ENCODE measurements around the gene PIP5K1A.

The PIP5K1A gene

DNA sequence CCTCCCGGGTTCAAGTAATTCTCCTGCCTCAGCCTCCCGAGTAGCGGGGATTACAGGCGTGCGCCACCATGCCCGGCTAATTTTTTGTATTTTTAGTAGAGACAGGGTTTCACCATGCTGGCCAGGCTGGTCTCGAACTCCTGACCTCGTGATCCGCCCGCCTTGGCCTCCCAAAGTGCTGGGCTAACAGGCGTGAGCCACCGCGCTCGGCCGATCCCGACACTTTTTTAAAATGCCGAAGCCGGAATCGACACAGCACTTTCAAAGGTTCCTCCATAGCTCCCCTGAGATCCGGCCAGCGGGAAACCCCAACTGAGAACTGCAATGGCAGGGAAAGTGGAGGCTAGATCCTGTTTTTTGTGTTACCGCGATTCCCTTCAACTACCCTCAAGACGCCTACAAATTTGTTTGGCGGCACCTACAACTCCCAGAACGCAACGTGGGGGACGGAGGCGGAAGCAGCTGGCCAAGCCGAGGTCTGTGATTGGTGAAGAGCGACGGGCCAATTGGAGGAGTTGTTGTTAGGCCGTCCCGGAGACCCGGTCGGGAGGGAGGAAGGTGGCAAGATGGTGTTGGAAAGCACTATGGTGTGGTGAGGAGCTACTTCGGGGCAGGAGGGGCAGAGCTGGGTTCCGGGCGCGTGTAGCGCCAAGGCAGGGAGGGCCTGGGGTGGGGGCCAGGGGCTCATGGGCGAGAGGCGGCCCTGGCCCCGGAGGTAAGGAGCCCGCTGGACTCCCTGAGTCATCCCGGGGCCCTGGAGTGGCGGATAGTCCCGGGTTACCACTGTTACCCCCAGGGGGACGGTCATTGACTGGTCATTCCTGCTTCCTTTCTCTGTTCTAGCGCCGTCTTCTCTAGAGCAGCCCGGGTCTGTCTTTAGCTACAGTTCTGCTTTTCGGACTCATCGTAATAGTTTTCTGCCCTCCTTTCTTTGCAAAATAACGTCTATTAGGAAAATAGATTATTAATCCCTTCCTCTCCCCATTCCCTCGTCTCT, 56.2 kb downstream of the PIP5K1A start, which contains the start of gene PSMD4:
PSMD4 (plus strand) TSS at position 518 of the 997 bp plus-strand sequence; CDS start at position 567, 49 bp downstream.
- H3K4me3 ChIP-seq (ENCODE audit: low read depth, low read length): peak within 1 kb of the TSS; percentile 74
- DNase-seq (ENCODE audit: low read depth): peak; percentile 93
- TF ChIP-seq, protein P1, sequence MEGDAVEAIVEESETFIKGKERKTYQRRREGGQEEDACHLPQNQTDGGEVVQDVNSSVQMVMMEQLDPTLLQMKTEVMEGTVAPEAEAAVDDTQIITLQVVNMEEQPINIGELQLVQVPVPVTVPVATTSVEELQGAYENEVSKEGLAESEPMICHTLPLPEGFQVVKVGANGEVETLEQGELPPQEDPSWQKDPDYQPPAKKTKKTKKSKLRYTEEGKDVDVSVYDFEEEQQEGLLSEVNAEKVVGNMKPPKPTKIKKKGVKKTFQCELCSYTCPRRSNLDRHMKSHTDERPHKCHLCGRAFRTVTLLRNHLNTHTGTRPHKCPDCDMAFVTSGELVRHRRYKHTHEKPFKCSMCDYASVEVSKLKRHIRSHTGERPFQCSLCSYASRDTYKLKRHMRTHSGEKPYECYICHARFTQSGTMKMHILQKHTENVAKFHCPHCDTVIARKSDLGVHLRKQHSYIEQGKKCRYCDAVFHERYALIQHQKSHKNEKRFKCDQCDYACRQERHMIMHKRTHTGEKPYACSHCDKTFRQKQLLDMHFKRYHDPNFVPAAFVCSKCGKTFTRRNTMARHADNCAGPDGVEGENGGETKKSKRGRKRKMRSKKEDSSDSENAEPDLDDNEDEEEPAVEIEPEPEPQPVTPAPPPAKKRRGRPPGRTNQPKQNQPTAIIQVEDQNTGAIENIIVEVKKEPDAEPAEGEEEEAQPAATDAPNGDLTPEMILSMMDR (IDR thresholded peaks at IDR 0.05; ENCODE audit: low read depth, low read length, missing control alignments): no peak

DNA sequence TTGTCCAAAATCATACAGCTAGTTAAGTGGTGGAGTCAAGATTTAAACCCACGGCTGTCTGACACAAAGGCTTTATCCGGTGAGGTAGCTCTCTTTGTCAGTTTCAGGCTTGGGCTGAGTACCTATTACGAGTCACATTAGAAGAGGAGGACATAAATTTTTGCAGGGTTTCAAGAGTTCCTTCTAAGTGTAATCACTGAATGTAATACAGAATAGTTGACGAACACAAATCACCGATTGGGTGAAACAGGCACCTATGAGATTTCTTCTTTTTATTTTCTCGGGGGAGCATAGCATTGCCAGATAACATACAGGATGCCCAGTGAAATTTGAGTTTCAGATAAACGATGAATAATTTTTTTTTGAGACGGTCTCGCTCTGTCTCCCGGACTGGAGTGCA, 57.0 kb downstream of the PIP5K1A start:
- TF ChIP-seq, protein P1 (IDR thresholded peaks at IDR 0.05; ENCODE audit: low read depth, low read length, missing control alignments): no peak
- peak overlapping the region; percentile 74 for H3K4me3 ChIP-seq (ENCODE audit: low read depth, low read length)
- DNase-seq (ENCODE audit: low read depth): no peak

- DNase-seq (ENCODE audit: low read depth): no peak
- no peak overlapping the region for H3K4me3 ChIP-seq (ENCODE audit: low read depth, low read length)
- TF ChIP-seq, protein P1 (IDR thresholded peaks at IDR 0.05; ENCODE audit: low read depth, low read length, missing control alignments): no peak
Measured at GRCh38 chr1:151259351-151259750, 61.0 kb downstream of the PIP5K1A start.

DNA sequence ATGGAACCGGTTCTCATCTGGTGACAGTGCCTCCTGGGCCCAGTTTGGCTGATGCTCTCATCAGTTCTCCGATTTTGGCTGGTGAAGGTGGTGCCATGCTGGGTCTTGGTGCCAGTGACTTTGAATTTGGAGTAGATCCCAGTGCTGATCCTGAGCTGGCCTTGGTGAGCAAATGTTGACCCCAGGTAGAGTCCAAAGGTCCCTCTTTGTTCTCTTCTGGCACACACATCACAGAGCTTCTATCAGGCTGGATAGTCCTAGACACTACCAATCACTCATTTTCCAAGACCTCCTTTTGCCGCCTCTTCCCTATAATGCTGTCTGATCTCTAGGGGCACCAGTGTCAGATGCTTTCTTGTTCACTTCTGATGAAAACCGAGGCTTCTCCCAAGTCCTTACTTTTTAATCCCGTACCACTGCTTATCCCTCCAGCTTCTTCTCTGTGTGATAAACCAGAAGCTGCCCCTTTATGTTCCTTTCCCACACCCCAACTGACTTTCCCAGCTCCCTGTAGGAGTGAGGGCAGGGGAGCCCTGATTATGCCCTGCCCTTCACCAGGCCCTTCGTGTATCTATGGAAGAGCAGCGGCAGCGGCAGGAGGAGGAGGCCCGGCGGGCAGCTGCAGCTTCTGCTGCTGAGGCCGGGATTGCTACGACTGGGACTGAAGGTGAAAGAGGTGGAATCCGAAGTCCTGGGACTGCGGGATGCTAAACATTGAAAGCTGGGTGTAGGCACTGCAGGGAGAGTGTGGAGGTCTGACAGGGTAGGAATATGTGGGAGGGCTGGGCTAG, 67.3 kb downstream of the PIP5K1A start:
- TF ChIP-seq, protein P1 (IDR thresholded peaks at IDR 0.05; ENCODE audit: low read depth, low read length, missing control alignments): no peak
- H3K4me3 ChIP-seq (ENCODE audit: low read depth, low read length): no peak overlapping the region
- no peak for DNase-seq (ENCODE audit: low read depth)

GRCh38 chr1:151266315-151266714, 68.0 kb downstream of the PIP5K1A start:
- H3K4me3 ChIP-seq (ENCODE audit: low read depth, low read length): no peak overlapping the region
- TF ChIP-seq, protein P1 (IDR thresholded peaks at IDR 0.05; ENCODE audit: low read depth, low read length, missing control alignments): no peak
- no peak for DNase-seq (ENCODE audit: low read depth)

- H3K4me3 ChIP-seq (ENCODE audit: low read depth, low read length): no peak overlapping the region
- TF ChIP-seq, protein P1 (IDR thresholded peaks at IDR 0.05; ENCODE audit: low read depth, low read length, missing control alignments): no peak
- no peak for DNase-seq (ENCODE audit: low read depth)
Measured at GRCh38 chr1:151266821-151267220, 68.5 kb downstream of the PIP5K1A start.
